Activated CD4-positive, alpha-beta T cell treated with anti-CD3 and anti-CD28 coated beads, Interleukin-2, Interleukin-6, amounts not matched to agents 100 ng/mL and 50 ng/mL, durations not matched to agents 16 hours and 8 hours (primary cell): ENCODE results near the gene ZNHIT1.

Experiments
- DNase-seq: peaks from one replicate; pipeline ENCODE4 v3.0.0-alpha.2; 2020

The ZNHIT1 gene

DNA sequence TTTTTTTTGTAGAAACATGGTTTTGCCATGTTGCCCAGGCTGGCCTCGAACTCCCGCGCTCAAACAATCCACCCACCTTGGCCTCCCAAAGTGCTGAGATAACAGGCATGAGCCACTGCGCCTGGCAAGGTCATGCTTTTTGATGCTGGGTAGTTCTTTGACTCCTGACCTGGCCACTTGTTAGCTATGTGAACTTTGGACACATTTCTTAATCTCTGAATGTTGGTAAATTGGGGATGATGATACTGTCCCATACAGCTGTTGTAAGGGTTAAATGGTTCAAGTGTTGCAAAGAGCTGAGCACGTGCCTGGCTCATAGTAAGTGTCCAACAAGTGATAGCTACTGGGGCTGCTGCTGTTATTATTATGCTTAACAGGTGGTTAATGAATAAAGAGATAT is 2.3 kb downstream of the ZNHIT1 start:
- no peak for DNase-seq

DNA sequence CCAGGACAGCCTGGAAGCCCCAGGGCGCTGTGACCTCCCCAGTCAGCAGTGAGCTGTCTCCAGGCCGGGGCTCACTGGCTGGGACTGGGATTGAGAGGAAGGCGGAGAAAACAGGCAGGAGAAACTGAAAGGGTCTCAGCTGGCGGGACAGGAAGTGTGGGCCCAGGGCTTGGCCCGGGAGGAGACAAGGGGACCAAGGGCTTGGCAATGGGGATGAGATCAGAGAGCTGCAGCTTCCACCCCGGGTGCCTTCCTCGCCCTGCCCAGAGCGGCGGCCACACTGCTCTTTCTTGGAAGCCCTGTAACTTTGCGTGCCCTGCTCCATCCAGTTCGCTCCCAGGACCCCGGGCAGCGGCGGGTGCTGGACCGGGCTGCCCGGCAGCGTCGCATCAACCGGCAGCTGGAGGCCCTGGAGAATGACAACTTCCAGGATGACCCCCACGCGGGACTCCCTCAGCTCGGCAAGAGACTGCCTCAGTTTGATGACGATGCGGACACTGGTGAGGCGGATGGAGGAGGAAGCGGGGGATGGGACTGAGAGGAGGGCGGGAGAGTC is 4.4 kb downstream of the ZNHIT1 start:
- DNase-seq: no peak

DNA sequence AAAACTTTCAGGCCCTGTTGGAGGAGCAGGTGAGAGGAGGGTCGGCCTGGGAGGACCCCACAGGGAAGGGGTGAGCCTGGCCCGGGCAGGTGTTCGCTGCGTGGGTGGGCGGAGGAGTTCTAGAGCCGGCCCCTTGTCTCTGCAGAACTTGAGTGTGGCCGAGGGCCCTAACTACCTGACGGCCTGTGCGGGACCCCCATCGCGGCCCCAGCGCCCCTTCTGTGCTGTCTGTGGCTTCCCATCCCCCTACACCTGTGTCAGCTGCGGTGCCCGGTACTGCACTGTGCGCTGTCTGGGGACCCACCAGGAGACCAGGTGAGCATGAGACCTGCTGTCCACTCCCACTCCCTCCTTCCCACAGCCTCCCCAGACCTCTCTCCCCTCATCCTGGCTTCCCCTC is 5.6 kb downstream of the ZNHIT1 start:
- DNase-seq: no peak

GRCh38 chr7:101225650-101226049 is 7.7 kb downstream of the ZNHIT1 start:
- no peak for DNase-seq

DNA sequence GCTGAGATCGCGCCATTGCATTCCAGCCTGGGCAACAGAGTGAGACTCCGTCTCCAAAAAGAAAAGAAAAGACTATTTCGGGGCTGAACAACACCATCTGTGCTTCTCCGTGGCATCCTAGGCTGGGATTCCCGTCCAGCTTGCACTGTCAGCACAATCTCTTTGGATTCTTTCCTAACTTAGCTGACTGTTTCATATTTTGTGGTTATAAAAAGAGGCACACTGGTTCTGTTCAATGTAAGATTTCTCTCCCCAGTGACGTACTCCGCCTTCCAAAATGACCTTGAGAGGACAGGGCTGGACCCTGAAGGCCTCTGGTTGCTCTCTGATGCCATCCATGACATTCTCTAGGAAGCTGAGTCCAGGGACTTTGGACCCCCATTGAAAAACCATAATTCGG is 8.8 kb downstream of the ZNHIT1 start:
- no peak for DNase-seq

DNA sequence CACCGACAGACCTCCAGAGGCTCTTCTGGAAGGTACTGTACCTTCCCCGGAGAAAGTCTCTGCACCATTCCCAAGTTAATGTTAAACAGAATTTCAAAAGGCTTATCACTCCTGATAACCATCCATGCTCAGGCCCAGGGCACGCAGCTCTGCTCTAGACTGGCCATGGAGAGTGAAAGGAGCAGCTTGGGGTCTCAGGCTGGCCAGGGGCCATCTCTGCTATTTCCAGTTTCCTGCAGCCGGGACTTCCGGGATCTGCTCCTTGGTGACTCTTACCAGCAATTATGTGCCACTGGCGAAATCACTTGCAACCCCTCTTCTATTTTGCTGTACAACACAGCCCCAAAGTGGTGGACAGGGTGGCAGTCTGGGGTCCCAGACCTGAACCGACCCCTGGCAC is 13.7 kb downstream of the ZNHIT1 start:
- DNase-seq: no peak

- DNase-seq: no peak
Observed at GRCh38 chr7:101232141-101232850, 14.3 kb downstream of the ZNHIT1 start.

DNA sequence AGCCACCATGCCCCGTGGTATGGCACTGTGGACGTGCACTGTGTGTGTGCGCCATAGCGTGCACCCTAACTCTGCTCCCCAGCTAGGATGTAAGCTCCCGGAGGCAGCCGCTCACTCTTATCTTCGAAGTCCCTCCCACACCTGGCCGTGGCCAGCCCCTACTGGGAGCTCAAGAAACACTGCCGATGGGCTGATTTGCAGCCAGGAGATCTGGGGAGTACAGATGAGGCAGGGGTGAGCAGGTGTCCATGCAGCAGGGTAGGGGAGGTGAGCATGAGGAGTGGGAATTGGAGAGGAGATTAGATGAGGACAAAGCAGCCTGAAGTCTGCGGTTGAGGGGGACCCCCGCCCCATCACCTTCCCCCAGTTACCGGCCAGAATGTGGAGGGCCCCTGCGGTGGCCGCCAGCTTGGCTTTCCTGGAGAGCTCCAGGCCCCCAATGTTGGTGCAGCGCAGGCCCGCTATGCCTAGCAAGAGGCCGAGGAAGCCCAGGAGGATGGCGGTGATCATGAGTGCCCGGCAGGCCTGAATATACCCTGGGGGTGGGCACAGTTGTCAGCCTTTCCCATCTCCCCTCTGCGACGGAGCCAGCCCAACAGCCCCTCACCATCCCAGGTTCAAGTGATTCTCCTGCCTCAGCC is 16.1 kb downstream of the ZNHIT1 start:
- DNase-seq: no peak

- DNase-seq: no peak
Observed at GRCh38 chr7:101234636-101235035, 16.7 kb downstream of the ZNHIT1 start.

DNA sequence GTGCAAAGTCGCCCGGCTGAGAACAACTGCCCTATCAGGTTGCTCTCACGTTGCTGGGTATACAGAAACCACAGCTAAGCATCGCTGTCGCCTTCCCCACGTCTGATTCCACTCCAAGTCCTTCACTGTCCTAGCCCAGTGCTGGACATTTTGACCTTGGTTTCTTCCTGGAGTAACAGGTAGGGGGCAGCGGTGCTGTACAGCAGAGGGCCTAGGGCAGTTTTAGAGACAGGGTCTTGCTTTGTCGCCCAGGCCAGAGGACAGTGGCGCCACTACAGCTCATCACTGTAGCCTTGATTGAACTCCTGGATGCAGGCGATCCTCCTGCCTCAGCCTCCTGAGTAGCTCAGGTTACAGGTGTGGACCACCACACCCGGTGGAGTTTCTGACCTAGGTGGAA is 17.1 kb downstream of the ZNHIT1 start:
- DNase-seq: no peak

- no peak for DNase-seq
Observed at GRCh38 chr7:101235522-101235921, 17.6 kb downstream of the ZNHIT1 start.

GRCh38 chr7:101236292-101236835 is 18.4 kb downstream of the ZNHIT1 start:
- DNase-seq: no peak

- DNase-seq: no peak
Observed at GRCh38 chr7:101237206-101238067, 19.5 kb downstream of the ZNHIT1 start, which contains the start of gene CLDN15. Gene CLDN15, minus strand, starts transcription at chr7:101237802. Its CDS starts 221 bp downstream, at chr7:101237581.

DNA sequence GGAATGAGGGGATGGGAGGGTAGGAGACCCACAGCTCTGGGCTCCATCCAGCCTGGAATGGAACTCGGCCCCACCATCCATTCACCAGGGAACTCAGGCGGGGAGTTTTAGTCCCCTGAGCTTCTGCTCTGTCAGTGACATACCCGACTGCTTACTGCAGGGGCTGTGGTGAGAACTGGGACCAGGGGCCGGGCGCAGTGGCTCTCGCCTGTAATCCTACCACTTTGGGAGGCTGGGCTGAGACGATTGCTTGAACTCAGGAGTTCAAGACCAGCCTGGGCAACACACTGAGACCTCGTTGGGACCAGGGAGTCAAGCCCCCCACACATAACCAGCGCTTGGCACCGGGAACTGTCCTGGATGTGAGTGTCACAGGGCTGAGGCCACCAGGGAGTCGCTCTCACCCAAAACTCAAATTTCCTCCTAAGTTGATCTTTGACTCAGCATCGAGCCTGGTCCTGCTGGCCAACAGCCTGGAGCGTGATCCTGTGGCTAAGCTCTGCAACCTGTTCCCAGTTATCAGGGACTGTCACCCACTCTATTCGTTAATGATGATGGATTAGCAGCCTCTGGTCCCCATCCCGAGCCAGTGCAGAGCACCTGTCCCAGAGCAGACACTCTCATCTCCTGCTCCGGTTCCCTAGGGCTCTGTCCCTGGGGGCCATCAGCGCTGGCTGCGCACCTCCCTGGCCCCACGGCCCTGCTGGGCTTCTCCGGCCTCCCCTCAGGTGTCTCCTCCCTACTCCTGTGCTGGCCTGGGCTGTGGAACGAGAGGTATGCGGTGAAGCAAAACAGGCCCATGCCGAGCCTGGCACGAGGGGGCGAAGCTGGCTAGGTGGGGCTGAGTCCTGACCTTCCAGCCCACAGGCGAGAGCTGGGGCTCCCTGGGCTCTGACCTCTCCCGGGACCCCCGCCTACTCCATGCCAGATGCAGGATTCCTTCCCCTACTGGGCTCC is 20.5 kb downstream of the ZNHIT1 start:
- DNase-seq: no peak

DNA sequence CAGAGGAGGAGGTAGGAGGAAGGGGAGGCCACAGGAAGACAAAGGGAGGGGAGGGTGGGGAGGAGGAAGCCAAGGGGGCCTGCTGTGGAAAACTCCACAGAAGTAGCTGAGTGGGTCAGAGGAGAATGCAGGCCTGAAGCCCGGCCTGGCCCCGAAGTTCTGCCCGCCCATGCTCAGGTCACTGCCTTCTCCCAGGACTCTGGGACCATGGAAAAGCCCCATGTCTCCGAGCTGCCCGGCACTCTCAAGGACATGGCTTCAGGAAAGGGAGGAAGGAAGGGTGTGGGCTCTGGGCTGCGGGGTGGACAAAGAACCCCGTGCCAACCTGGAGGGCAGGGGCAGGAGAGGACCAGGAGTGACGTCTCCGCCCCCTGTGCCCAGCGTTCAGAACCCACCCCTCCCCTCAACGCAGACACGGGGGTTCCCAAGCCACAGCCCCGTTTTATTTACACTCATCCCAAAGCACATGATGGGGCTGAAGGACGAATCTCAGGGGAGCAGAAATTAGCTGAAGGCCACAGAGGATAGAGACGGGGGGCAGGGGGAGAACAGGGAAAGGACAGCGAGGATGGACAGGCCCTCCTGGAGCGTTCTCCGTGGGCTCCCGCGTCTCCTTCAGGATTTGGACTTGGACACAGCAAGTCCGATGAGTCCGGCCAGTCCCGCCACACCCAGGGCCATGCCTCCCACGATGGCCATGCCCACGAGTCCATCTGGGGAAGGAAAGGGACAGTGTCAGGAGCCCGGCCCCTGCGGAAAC is 21.4 kb downstream of the ZNHIT1 start:
- DNase-seq: no peak

- no peak for DNase-seq
Observed at GRCh38 chr7:101239951-101240220, 21.9 kb downstream of the ZNHIT1 start.

DNA sequence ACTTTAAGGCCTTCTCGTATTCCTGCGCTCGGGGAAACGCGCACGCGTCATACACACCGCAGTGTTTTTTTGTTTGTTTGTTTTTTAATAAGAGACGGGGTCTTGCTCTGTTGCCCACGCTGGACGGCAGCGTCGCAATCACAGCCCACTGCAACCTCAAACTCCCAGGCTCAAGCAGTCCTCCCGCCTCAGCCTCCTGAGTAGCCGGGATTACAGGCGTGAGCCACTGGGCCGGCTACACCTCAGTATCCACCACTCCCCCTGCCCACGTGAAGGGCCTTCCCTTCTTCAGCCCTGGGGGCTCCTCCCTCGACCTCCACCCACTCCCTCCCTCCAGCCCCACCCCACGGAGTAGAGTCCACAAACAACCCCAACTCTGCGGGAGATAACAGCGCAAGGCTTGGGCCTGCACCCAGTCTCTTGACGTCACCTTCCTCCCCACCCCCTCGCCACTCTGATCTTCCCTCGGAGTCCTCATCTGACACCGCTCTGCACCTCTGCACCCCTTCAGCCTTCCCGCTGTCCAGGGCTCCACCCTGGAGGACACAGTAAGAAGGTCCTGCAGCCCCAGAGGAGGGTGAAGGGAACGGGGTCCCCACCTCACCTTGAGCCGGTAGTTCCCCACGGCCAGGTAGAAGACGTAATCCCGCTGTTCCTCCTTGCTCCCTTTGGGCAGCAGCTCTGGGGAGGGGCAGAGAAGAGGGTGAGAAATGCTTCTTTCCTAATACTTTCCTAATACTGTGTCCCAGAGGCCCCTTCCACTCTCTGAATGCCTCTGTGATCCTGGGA is 22.5 kb downstream of the ZNHIT1 start:
- DNase-seq: no peak

GRCh38 chr7:101241015-101241363 is 23.0 kb downstream of the ZNHIT1 start:
- no peak for DNase-seq

GRCh38 chr7:101241443-101242349 is 23.7 kb downstream of the ZNHIT1 start:
- no peak for DNase-seq
